Upper lobe of right lung (tissue), 1 donor: ENCODE results near the gene TENM3. TPM values are rescaled to one million over a fixed set of nuclear protein-coding genes. Genes with fewer than 3 reads are reported as not detected.

Experiments used
- ATAC-seq: fragments of 200-7000 bp; cut with Tn5 transposase; one replicate; pipeline ENCODE4 v1.9.1; 2020; ENCODE audit warnings: mild to moderate bottlenecking, moderate library complexity
- DNase-seq: peaks from one replicate; pipeline ENCODE4 v3.0.0-alpha.2; 2020
- H3K27ac ChIP-seq: fragments of 200-600 bp; one replicate; pipeline ENCODE4 v1.8.0; 2022
- H3K27me3 ChIP-seq: fragments of 200-600 bp; one replicate; pipeline ENCODE4 v1.8.0; 2022; ENCODE audit warnings: mild to moderate bottlenecking
- H3K36me3 ChIP-seq: fragments of 200-600 bp; one replicate; pipeline ENCODE4 v1.8.0; 2022
- H3K4me1 ChIP-seq: fragments of 200-600 bp; one replicate; pipeline ENCODE4 v1.8.0; 2022
- H3K4me3 ChIP-seq: fragments of 200-600 bp; one replicate; pipeline ENCODE4 v1.8.0; 2022; ENCODE audit warnings: mild to moderate bottlenecking
- H3K9me3 ChIP-seq: fragments of 200-600 bp; one replicate; pipeline ENCODE4 v1.8.0; 2022
- CTCF ChIP-seq: fragments of 200-600 bp; IDR thresholded peaks from one replicate; pipeline ENCODE4 v1.8.0; 2022; ENCODE audit warnings: antibody characterized with exemption
- intact Hi-C: fragments of 100-400 bp; cut with DNase I; formaldehyde crosslinking; loops from one replicate; pipeline ENCODE4 v1.11.0; 2022
- total RNA-seq: library from RNA; stranded (reverse); fragmentation: NEBNext Ultra II Directional; extraction: Animal tissue kit (Norgen Biotek cat#: 25700); gene quantifications from one replicate; pipeline ENCODE4 v1.2.1, GENCODE V29; 2021
- donor health status: DM: no; HTN: yes; CAD: no; lungs with severe emphysema.

The TENM3 gene
- total RNA-seq, 1 donor from 2014 or later: 5.6 TPM

GRCh38 chr4:182620111-182620980 lies 377.1 kb downstream of the TENM3 start:
- Histone ChIP-seq H3K4me3 (no peak overlapping the region), H3K27me3 (no peaks in the 10 kb centered on the region), H3K36me3 (no peaks in the 10 kb centered on the region), H3K27ac (no peak overlapping the region), H3K4me1 (no peaks in the 10 kb centered on the region), H3K9me3 (no peaks in the 10 kb centered on the region)
- TF ChIP-seq CTCF: no peak
- intact Hi-C loops: no loop called here
- ATAC-seq: no peak
- DNase-seq: no peak

GRCh38 chr4:182624281-182624680 lies 381.1 kb downstream of the TENM3 start:
- DNase-seq (no peak), ATAC-seq (no peak)
- Histone ChIP-seq H3K36me3 (no peaks in the 10 kb centered on the region), H3K27ac (no peak overlapping the region), H3K4me3 (no peak overlapping the region), H3K27me3 (no peaks in the 10 kb centered on the region), H3K4me1 (no peaks in the 10 kb centered on the region), H3K9me3 (no peaks in the 10 kb centered on the region)
- no peak for TF ChIP-seq CTCF
- intact Hi-C loops: no loop called here

- no peaks in the 10 kb centered on the region for H3K27me3 ChIP-seq
- TF ChIP-seq CTCF: no peak
- no peaks in the 10 kb centered on the region for H3K4me1 ChIP-seq
- no peaks in the 10 kb centered on the region for H3K9me3 ChIP-seq
- no peak overlapping the region for H3K27ac ChIP-seq
- intact Hi-C loops: no loop called here
- no peaks in the 10 kb centered on the region for H3K36me3 ChIP-seq
- DNase-seq (no peak), ATAC-seq (no peak)
- no peak overlapping the region for H3K4me3 ChIP-seq
Observed at GRCh38 chr4:182625193-182625592, 382.0 kb downstream of the TENM3 start.

GRCh38 chr4:182627996-182628395 lies 384.8 kb downstream of the TENM3 start:
- H3K36me3 ChIP-seq: no peaks in the 10 kb centered on the region
- H3K4me3 ChIP-seq: no peak overlapping the region
- no peaks in the 10 kb centered on the region for H3K9me3 ChIP-seq
- H3K27ac ChIP-seq: no peak overlapping the region
- no peaks in the 10 kb centered on the region for H3K4me1 ChIP-seq
- ATAC-seq (no peak), DNase-seq (no peak)
- no peaks in the 10 kb centered on the region for H3K27me3 ChIP-seq
- intact Hi-C loops: no loop called here
- TF ChIP-seq CTCF: no peak

- no peak overlapping the region for H3K4me3 ChIP-seq
- ATAC-seq (no peak), DNase-seq (no peak)
- intact Hi-C loops: no loop called here
- no peaks in the 10 kb centered on the region for H3K4me1 ChIP-seq
- H3K9me3 ChIP-seq: no peaks in the 10 kb centered on the region
- TF ChIP-seq CTCF: no peak
- no peaks in the 10 kb centered on the region for H3K27me3 ChIP-seq
- H3K36me3 ChIP-seq: no peaks in the 10 kb centered on the region
- no peak overlapping the region for H3K27ac ChIP-seq
Observed at GRCh38 chr4:182628544-182628943, 385.3 kb downstream of the TENM3 start.
